Measurements from ENCODE around the gene SLC30A10.

GRCh38 chr1:219940707-219941106, 12.3 kb upstream of the SLC30A10 start:
- TF ChIP-seq POLR2A (IDR thresholded peaks at IDR 0.05): no peak
- TF ChIP-seq CTCF (IDR thresholded peaks at IDR 0.05): no peak
